K562 (cell line): ENCODE data around the gene GPD2. TPM values are rescaled to one million over a fixed set of nuclear protein-coding genes. Genes with fewer than 3 reads are reported as not detected.

Source experiments
- ARID1B ChIP-seq: fragments of 450-650 bp; IDR thresholded peaks from 2 replicates; pipeline ENCODE4 v1.6.1; 2016; ENCODE audit warnings: antibody characterized with exemption, mild to moderate bottlenecking, inconsistent platforms
- ATF1 ChIP-seq, 2 experiments: fragments of 450-650 bp in 1 of 2; IDR thresholded peaks; 2 replicates each; pipeline ENCODE4 v1.6.1; 2016; ENCODE audit warnings: missing compliant biosample characterization in 1 of 2, missing genetic modification characterization in 1 of 2
- CUX1 ChIP-seq: fragments of 200-800 bp; sonication (Bioruptor generic); IDR thresholded peaks from 2 replicates; pipeline ENCODE4 v1.6.1; 2016; ENCODE audit warnings: missing genetic modification characterization, missing compliant biosample characterization
- E2F3 ChIP-seq: fragments of 250-450 bp; sonication (Bioruptor Pico); IDR thresholded peaks from 2 replicates; pipeline ENCODE4 v1.4.0; 2020; ENCODE audit warnings: mild to moderate bottlenecking
- FOXJ2 ChIP-seq: fragments of 200-800 bp; sonication (Bioruptor generic); IDR thresholded peaks from 2 replicates; pipeline ENCODE4 v1.6.1; 2016; ENCODE audit warnings: missing genetic modification characterization, missing compliant biosample characterization
- HINFP ChIP-seq: fragments of 450-650 bp; conservative IDR thresholded peaks from 2 replicates; pipeline ENCODE4 v1.6.1; 2016; ENCODE audit warnings: missing genetic modification characterization, low read depth, mild to moderate bottlenecking, control low read depth, missing compliant biosample characterization
- NCOA1 ChIP-seq: fragments of 450-650 bp; IDR thresholded peaks from 2 replicates; pipeline ENCODE4 v1.6.1; 2016; ENCODE audit warnings: low read depth
- RERE ChIP-seq: sonication (generic); formaldehyde crosslinking; IDR thresholded peaks from 2 replicates; pipeline ENCODE4 v1.8.0; 2023; ENCODE audit warnings: missing genetic modification reagents, mild to moderate bottlenecking, borderline replicate concordance
- SAP30 ChIP-seq: fragments of 200-600 bp; sonication (generic); IDR thresholded peaks from 2 replicates; pipeline ENCODE4 v1.6.1; 2012; ENCODE audit warnings: borderline replicate concordance, low read depth, mild to moderate bottlenecking, moderate library complexity, low read length, control low read depth, inconsistent platforms; ENCODE audit not compliant: insufficient read depth, poor library complexity, severe bottlenecking
- SMARCC2 ChIP-seq: fragments of 450-650 bp; IDR thresholded peaks from 2 replicates; pipeline ENCODE4 v1.6.1; 2017; ENCODE audit warnings: antibody characterized with exemption, moderate library complexity, mild to moderate bottlenecking, low read depth
- SNRNP70 ChIP-seq: fragments of 200-400 bp; formaldehyde crosslinking; optimal IDR thresholded peaks from 2 replicates; pipeline ENCODE3; 2017; ENCODE audit warnings: low read depth, low read length
- SP2 ChIP-seq: IDR thresholded peaks from 2 replicates; pipeline ENCODE4 v1.6.1; 2011; ENCODE audit warnings: mild to moderate bottlenecking, low read depth, low read length, moderate library complexity; ENCODE audit not compliant: poor library complexity, severe bottlenecking; ENCODE audit errors: extremely low read depth
- ZNF280A ChIP-seq: fragments of 450-650 bp; IDR thresholded peaks from 2 replicates; pipeline ENCODE4 v1.6.1; 2018; ENCODE audit warnings: mild to moderate bottlenecking, low read depth; ENCODE audit not compliant: partially characterized antibody
- ZNF354B ChIP-seq: fragments of 250-450 bp; sonication (Bioruptor Pico); IDR thresholded peaks from 2 replicates; pipeline ENCODE4 v1.4.0; 2020
- polyA plus RNA-seq, 8 experiments: library from polyadenylated mRNA; depleted of rRNA in 4 of 8; stranded (reverse) in 5 of 8; unstranded in 3 of 8; fragments of >200 nt; fragmentation: Nextera tagmentation in 2 of 8; fragmentation: Illumina TruSeq in 1 of 8; extraction: Ambion mirVana in 2 of 8; extraction: Trizol in 1 of 8; gene quantifications; 2 replicates each; pipeline versions ENCODE4 v1.2.1 to v1.2.3, GENCODE V29; 2011 to 2014; ENCODE audit warnings: inconsistent platforms in 1 of 8, missing spikeins in 1 of 8
- total RNA-seq, 7 experiments: library from RNA; depleted of rRNA in 6 of 7; stranded (reverse); fragments of >200 nt in 6 of 7; fragmentation: Illumina TruSeq in 2 of 7; extraction: Trizol in 2 of 7; gene quantifications; 2 replicates each; pipeline versions ENCODE4 v1.2.1 to v1.2.3, GENCODE V29; 2011 to 2021; ENCODE audit warnings: low replicate concordance in 1 of 7

GPD2 gene
- total and polyA plus RNA-seq, 9 of the 15 experiments (the other 6 are each of a cell fraction or from before 2014, with no cell fraction given) = 5.2 to 39.2 (median 19.0) TPM

- TF ChIP-seq HINFP (tag) = no peak
- no peak for TF ChIP-seq ZNF354B (CRISPR knock-in tag)
- TF ChIP-seq ZNF280A = no peak
- peak; percentile 78 for TF ChIP-seq ARID1B
- no peak for TF ChIP-seq SNRNP70
- TF ChIP-seq SMARCC2 = peak; percentile 68; the same call in 1 of the 2 replicates
- TF ChIP-seq E2F3 (CRISPR knock-in tag) = no peak
- peak; percentile 83 for TF ChIP-seq FOXJ2 (tag)
- TF ChIP-seq SP2 = no peak
- no peak for TF ChIP-seq RERE (CRISPR knock-in tag)
- no peak for TF ChIP-seq ATF1 (CRISPR knock-in tag; IDR thresholded peaks at IDR 0.05)
- peak; percentile 22; the same call in 1 of the 2 replicates for TF ChIP-seq ATF1 (tag; IDR thresholded peaks at IDR 0.05)
- TF ChIP-seq CUX1 (CRISPR knock-in tag) = no peak
- no peak for TF ChIP-seq SAP30
- peak; percentile 32; the same call in 1 of the 2 replicates for TF ChIP-seq NCOA1
These were observed 5.2 kb upstream of the GPD2 start (continued) for GRCh38 chr2:156430980-156431358.
